HG02588 (cell line): ENCODE results near the gene SAAL1.
A peak's percentile ranks its signal among the peaks of the same experiment; 100 is the strongest.
"Not testable (repeated sequence)": the region's sequence is repeated elsewhere in the genome, so short reads cannot be mapped to it uniquely, and the experiment has no call there.

Source experiments
- ATAC-seq: cut with Tn5 transposase; IDR thresholded peaks from one replicate; pipeline ENCODE4 v1.9.1; 2021; ENCODE audit warnings: mild to moderate bottlenecking, moderate library complexity; ENCODE audit not compliant: unreplicated experiment

SAAL1 gene

DNA sequence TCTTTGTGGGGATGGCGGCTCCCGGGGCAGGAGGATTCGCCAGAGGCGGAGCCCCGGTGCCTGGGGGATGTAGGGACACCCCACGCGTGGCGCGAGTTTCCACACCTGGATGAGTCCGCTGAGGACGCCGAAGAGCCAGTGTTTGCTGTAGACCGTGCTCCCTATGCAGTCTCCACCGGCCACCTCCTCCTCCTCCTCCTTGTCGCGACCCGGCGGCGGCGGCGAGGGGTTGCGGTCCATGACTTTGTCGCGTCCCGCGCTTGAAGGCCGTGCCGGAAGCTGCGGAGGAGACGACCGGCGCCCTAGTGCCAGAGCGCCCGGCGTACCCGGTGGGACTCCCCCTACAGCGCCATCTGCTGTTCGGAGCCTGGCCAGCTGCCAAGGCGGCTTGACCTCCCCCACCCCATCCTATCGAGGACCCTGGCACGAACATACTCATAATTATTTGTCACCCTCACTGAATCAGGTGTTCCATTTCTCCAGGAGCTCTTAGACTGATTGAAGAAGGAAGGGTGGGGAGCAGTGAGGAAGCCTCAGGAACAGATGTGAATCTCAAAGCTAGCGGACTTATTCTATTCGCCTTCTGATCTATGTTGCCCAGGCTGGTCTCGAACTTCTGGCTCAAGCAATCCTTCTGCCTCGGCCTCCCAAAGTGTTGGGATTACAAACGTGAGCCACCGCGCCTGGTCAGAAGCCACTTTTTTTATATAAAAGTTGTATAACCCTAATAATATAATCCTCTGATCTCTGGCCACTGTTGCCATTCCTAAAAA lies at the start of gene SAAL1:
SAAL1 (minus strand) TSS at position 281 of the 773 bp plus-strand sequence; CDS start at position 240, 41 bp downstream.
- peak; percentile 98 for ATAC-seq

DNA sequence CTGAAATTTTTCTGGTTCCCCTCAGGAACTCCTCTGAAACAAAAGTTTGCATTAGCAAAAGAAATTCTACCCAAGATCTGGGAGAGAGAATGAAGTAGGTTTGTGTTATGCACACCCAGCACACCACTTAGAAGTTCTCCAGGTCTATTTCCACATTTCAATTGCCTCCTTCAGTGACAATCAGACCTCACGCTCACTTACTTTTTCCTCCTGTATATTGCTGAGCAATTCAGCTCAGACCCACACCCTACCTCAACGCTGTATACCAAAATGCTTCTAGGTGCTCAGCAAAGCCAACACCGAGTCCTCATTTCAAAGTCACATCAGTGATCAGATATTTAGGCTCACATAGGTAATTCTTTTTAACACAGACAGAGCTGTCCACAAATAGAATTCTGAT lies 45.7 kb upstream of the SAAL1 start:
- no peak for ATAC-seq

DNA sequence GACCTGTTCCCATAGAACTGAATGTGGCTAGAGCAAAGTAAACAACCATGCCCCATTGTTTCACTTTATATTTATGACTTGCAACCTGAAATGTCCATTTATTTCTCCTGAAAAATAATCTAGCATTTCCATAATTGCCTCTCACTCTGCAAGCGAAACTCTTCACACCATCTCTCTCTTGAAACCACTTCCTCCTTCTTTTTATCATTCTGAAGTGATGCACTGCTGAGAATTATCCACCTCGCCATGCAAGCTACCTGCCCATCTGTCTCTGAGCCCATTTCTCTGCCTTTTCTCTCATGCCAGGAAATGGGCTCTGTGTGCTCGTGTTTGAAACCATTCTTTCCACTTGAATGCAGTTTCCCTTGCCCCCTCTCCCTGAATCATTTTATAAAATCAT lies 40.0 kb upstream of the SAAL1 start:
- no peak for ATAC-seq

- no peak for ATAC-seq
Measured at GRCh38 chr11:18145025-18145424, 39.1 kb upstream of the SAAL1 start.

- ATAC-seq, result no peak
Measured at GRCh38 chr11:18144243-18144642, 38.4 kb upstream of the SAAL1 start.

DNA sequence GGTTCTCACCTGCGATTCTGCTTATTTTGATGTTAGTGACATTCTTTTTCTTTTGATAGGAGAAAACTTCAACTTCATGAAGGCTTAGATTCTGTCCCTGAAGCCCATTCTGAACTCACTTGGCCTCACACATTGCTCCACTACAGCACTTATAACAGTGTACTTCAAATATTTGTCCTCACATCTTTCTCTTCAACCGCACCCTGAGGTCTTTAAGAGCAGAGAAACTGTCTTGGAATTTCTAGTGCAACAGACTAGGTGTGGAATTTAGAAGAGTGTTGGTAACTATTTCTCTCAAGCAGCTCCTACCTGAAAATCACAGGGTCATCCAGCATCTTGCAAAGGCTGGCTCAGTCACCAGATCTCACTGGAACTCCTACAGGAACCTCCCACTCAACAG lies 34.3 kb upstream of the SAAL1 start:
- no peak for ATAC-seq

GRCh38 chr11:18137186-18137800 lies 31.4 kb upstream of the SAAL1 start:
- ATAC-seq, result no peak

- ATAC-seq, result no peak
Measured at GRCh38 chr11:18135308-18135707, 29.4 kb upstream of the SAAL1 start.

GRCh38 chr11:18132341-18132740 lies 26.5 kb upstream of the SAAL1 start, which contains the start of gene MRGPRX3:
Gene MRGPRX3 (plus strand): TSS chr11:18132571. CDS start chr11:18137203, 4,632 bp downstream.
- no peak for ATAC-seq

GRCh38 chr11:18131115-18131514 lies 25.2 kb upstream of the SAAL1 start:
- not testable (repeated sequence) for ATAC-seq

- ATAC-seq, result not testable (repeated sequence)
Measured at GRCh38 chr11:18121331-18121828, 15.5 kb upstream of the SAAL1 start.

- peak; percentile 65 for ATAC-seq
Measured at GRCh38 chr11:18115360-18116127, 9.7 kb upstream of the SAAL1 start.

DNA sequence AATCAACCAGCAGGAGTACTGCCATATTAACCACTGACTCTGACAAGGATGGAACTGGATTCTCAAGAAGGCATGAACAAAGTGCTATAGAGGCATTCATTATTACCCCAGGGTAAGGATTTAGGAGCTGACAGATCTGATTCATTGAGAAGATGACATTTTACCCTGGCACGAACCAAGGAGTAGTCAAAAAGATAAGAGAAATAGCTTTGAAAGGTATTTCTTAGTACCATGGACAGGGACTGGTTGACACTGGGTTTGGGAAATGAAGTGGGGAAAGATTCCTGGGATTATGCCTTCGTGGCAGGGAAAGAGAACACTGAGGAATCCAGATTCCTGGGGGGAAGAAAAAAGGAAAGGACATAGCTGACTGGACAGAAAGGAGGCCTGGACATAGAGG lies 5.1 kb upstream of the SAAL1 start:
- ATAC-seq, result no peak

DNA sequence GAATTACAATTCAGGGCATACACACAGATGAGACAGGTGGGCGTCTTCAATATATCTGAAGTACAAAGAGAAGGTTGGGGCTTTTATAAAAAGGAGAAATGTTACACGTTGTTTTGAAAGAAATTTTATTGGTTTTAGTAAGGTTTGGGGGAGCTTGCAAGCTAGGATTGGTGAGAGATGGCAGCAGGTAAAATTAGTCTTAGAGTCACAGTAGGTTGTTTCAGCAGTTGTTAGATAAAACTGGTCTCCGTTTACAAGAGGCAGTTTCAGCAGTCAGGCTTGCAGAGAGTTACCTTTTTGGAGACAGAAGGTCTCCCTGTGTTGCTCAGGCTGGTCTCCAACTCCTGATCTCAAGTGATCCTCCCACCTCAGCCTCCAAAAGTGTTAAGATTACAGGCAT lies 2.4 kb upstream of the SAAL1 start:
- ATAC-seq, result no peak

- ATAC-seq, result no peak
Measured at GRCh38 chr11:18106688-18107087, 806 bp upstream of the SAAL1 start.

GRCh38 chr11:18105086-18105801 lies 638 bp downstream of the SAAL1 start:
- no peak for ATAC-seq

- no peak for ATAC-seq
Measured at GRCh38 chr11:18100926-18101656, 4.8 kb downstream of the SAAL1 start.

- no peak for ATAC-seq
Measured at GRCh38 chr11:18093959-18094358, 11.9 kb downstream of the SAAL1 start.

GRCh38 chr11:18091731-18092130 lies 14.2 kb downstream of the SAAL1 start:
- no peak for ATAC-seq

DNA sequence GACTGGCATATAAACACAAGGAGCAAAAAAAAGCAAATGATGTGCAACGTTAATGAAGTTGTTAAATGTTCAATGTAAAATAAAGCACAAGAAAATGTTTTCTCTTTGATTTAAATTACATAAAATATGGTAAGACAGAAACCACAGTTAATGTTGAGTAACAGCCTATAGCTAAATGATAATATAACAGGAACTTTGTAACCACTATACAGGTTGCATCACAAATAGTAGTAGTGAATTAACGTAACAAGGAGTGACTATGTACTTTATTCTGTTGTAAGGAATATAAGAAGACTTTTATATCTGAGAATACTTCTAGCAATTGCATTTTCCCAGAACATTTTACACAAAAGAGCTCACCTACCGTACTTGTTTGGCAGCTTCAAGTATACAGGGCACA lies 16.9 kb downstream of the SAAL1 start:
- ATAC-seq, result no peak
